HFFc6 (cell line): ENCODE results near the gene SYT5. TPM values are rescaled to one million over a fixed set of nuclear protein-coding genes. Genes with fewer than 3 reads are reported as not detected.

Experiments used
- DNase-seq: peaks from one replicate; pipeline ENCODE4 v3.0.0-alpha.2; 2018
- H3K27ac Mint-ChIP-seq: 2 replicates; pipeline ENCODE4 v1.8.0; 2020; ENCODE audit warnings: mild to moderate bottlenecking, mixed read lengths
- H3K27me3 Mint-ChIP-seq: 2 replicates; pipeline ENCODE4 v1.8.0; 2021; ENCODE audit warnings: mild to moderate bottlenecking, moderate library complexity, mixed read lengths; ENCODE audit not compliant: insufficient read depth
- H3K36me3 Mint-ChIP-seq: 2 replicates; pipeline ENCODE4 v1.8.0; 2021; ENCODE audit warnings: low read depth, mixed read lengths
- H3K4me1 Mint-ChIP-seq: 2 replicates; pipeline ENCODE4 v1.8.0; 2020; ENCODE audit warnings: low read depth, mixed read lengths
- H3K4me3 Mint-ChIP-seq: 2 replicates; pipeline ENCODE4 v1.8.0; 2020; ENCODE audit warnings: mild to moderate bottlenecking, moderate library complexity, mixed read lengths
- H3K9me3 Mint-ChIP-seq: 2 replicates; pipeline ENCODE4 v1.8.0; 2020; ENCODE audit warnings: mild to moderate bottlenecking, mixed read lengths
- CTCF ChIP-seq: fragments of 200-600 bp; sonication (generic); IDR thresholded peaks from 2 replicates; pipeline ENCODE4 v1.5.0; 2021; ENCODE audit warnings: antibody characterized with exemption, mild to moderate bottlenecking
- total RNA-seq, 6 experiments: library from RNA; stranded (reverse); fragmentation: NEBNext Ultra II Directional; extraction: Animal tissue kit (Norgen Biotek cat#: 25700); gene quantifications; 2 replicates in 1 of 6; 3 replicates in 5 of 6; pipeline ENCODE4 v1.2.3, GENCODE V29; 2021

The SYT5 gene
- total RNA-seq, 6 experiments from 2014 or later = 0.09 to 1.2 (median 0.38) TPM; not detected in 3

DNA sequence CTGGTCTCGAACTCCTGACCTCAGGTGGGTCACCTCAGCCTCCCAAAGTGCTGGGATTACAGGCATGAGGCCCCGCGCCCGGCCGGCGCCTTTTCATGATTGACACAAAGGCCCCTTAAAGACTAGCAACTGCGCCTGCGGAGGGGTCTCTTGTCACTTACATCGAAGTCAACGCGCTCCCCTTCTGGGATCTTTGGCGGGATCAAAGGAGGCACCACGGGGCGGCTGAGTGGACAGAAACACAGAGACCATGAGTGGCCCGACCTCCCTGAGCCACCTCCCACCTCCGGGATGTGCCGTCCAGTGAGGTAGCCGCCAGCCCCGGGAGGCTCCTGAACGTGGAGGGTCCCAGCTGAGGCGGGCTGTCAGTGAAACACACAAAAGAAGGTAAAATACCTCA lies 38.4 kb downstream of the SYT5 start:
- no peak for DNase-seq
- H3K4me3 Mint-ChIP-seq = no peak overlapping the region
- H3K27me3 Mint-ChIP-seq = peaks cover 9% of the 10 kb centered on the region
- H3K4me1 Mint-ChIP-seq = peaks cover 5% of the 10 kb centered on the region
- no peaks in the 10 kb centered on the region for H3K36me3 Mint-ChIP-seq
- no peaks in the 10 kb centered on the region for H3K9me3 Mint-ChIP-seq
- TF ChIP-seq CTCF = no peak
- no peak overlapping the region for H3K27ac Mint-ChIP-seq

DNA sequence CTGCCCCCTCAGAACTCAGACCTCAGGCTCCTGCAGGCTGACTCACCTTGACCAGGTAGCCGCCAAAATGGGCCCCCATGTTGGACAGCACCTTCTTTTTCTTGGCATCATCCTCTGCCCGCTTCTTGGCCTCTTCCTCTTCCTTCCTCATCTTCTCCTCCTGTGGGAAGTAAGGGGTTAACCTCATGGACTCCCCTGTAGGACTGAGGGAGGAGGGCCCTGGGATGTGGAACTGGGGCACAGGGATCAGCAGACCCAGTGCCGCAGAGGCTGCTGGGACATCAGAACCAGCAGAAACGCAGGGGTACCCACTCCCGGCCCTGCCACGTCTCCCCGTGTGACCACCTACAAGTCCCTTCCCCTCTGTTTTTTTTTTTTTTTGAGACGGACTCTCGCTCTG lies 42.2 kb downstream of the SYT5 start:
- peaks cover 5% of the 10 kb centered on the region for H3K4me1 Mint-ChIP-seq
- DNase-seq = no peak
- H3K27ac Mint-ChIP-seq = no peak overlapping the region
- H3K9me3 Mint-ChIP-seq = no peaks in the 10 kb centered on the region
- no peaks in the 10 kb centered on the region for H3K36me3 Mint-ChIP-seq
- TF ChIP-seq CTCF = no peak
- no peak overlapping the region for H3K4me3 Mint-ChIP-seq
- peaks cover 8% of the 10 kb centered on the region for H3K27me3 Mint-ChIP-seq

DNA sequence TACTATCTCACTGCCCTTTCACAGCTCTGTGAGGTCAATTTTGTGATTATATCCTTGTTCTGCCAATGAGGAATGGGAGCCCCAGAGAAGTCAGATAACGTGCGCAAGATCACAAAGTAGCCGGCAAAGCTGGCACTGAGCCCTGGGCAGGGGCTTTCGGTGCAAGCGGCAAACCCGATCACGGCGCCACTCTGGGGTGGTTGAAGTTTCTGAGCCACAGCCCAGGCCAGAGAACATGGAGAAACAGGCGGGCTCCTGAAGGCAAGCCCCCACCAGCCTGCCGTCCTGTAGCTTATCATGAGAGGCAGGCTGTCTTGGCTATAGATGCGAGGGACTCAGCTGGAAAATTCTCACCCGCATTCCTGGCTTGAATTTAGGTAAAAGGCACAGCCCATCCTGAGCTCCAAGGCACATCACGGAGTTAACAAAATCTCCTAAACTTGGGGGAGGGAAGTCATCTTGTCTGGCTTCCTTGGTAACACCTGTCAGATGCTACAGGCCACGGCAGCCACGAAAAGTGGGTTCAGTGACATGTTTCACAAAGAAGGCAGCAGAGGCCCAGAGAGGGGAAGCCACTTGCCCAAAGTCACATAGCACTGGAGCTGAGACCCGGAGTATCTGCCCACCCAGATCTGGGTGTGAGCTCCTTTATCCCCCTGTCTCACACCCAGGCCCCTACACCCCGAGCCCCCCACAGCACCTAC lies 43.5 kb downstream of the SYT5 start:
- peaks cover 10% of the 10 kb centered on the region for H3K27me3 Mint-ChIP-seq
- peaks cover 6% of the 10 kb centered on the region for H3K4me1 Mint-ChIP-seq
- H3K27ac Mint-ChIP-seq = no peak overlapping the region
- H3K9me3 Mint-ChIP-seq = no peaks in the 10 kb centered on the region
- TF ChIP-seq CTCF = no peak
- no peak overlapping the region for H3K4me3 Mint-ChIP-seq
- no peak for DNase-seq
- no peaks in the 10 kb centered on the region for H3K36me3 Mint-ChIP-seq

GRCh38 chr19:55134736-55135135 lies 45.4 kb downstream of the SYT5 start:
- no peak for DNase-seq
- Mint-ChIP-seq H3K9me3 (no peaks in the 10 kb centered on the region), H3K4me3 (no peak overlapping the region), H3K27ac (no peak overlapping the region), H3K27me3 (peaks cover 15% of the 10 kb centered on the region), H3K4me1 (peaks cover 7% of the 10 kb centered on the region; the same call in 1 of the 2 replicates), H3K36me3 (no peaks in the 10 kb centered on the region)
- TF ChIP-seq CTCF = no peak

GRCh38 chr19:55133639-55134444 lies 46.2 kb downstream of the SYT5 start:
- Mint-ChIP-seq H3K27me3 (peaks cover 15% of the 10 kb centered on the region), H3K9me3 (no peaks in the 10 kb centered on the region), H3K4me3 (no peak overlapping the region), H3K4me1 (peaks cover 7% of the 10 kb centered on the region; the same call in 1 of the 2 replicates), H3K36me3 (no peaks in the 10 kb centered on the region), H3K27ac (no peak overlapping the region)
- no peak for DNase-seq
- TF ChIP-seq CTCF = no peak
